ENCODE measurements around the gene NTRK1.

Gene NTRK1

GRCh38 chr1:156834322-156834721 lies 26.3 kb upstream of the NTRK1 start:
- no peak for DNase-seq (ENCODE audit: low read depth, low spot score)
- POLR2A ChIA-PET, result no interaction called here
- CTCF ChIA-PET, result interaction anchor here (0.8 to 10.8 kb wide), 10 partner anchors 9 to 108 kb away, joined by 3 to 121 read pairs (median 4); partner anchors contain the start of genes INSRR, NTRK1 and PEAR1
- H3K4me3 ChIP-seq (ENCODE audit: low read depth, low read length), result no peak overlapping the region
- TF ChIP-seq CTCF (IDR thresholded peaks at IDR 0.05; ENCODE audit: insufficient read depth, low read length, missing control alignments), result no peak

- ChIA-PET CTCF (interaction anchor here (2.0 to 10.8 kb wide), 8 partner anchors 11 to 92 kb away, joined by 8 to 121 read pairs (median 55); partner anchors contain the start of genes INSRR, NTRK1 and PEAR1), POLR2A (no interaction called here)
- no peak for DNase-seq (ENCODE audit: low read depth, low spot score)
- H3K4me3 ChIP-seq (ENCODE audit: low read depth, low read length), result no peak overlapping the region
- no peak for TF ChIP-seq CTCF (IDR thresholded peaks at IDR 0.05; ENCODE audit: insufficient read depth, low read length, missing control alignments)
Measured at GRCh38 chr1:156836041-156836654, 24.5 kb upstream of the NTRK1 start.

- no peak overlapping the region for H3K4me3 ChIP-seq (ENCODE audit: low read depth, low read length)
- POLR2A ChIA-PET, result no interaction called here
- CTCF ChIA-PET, result interaction anchor here (1.1 to 10.8 kb wide), 14 partner anchors 12 to 110 kb away, joined by 3 to 121 read pairs (median 26); partner anchors contain the start of genes INSRR, NTRK1 and PEAR1
- TF ChIP-seq CTCF (IDR thresholded peaks at IDR 0.05; ENCODE audit: insufficient read depth, low read length, missing control alignments), result no peak
- DNase-seq (ENCODE audit: low read depth, low spot score), result no peak
Measured at GRCh38 chr1:156836892-156837291, 23.8 kb upstream of the NTRK1 start.

GRCh38 chr1:156838972-156839371 lies 21.7 kb upstream of the NTRK1 start:
- no peak for DNase-seq (ENCODE audit: low read depth, low spot score)
- TF ChIP-seq CTCF (IDR thresholded peaks at IDR 0.05; ENCODE audit: insufficient read depth, low read length, missing control alignments), result peak; percentile 85
- ChIA-PET CTCF (interaction anchor here (0.8 to 10.8 kb wide), 42 partner anchors 9 to 161 kb away, joined by 3 to 121 read pairs (median 5); partner anchors contain the start of genes INSRR, NTRK1 and PEAR1), POLR2A (no interaction called here)
- no peak overlapping the region for H3K4me3 ChIP-seq (ENCODE audit: low read depth, low read length)

GRCh38 chr1:156839426-156840109 lies 21.1 kb upstream of the NTRK1 start:
- ChIA-PET POLR2A (no interaction called here), CTCF (interaction anchor here (0.8 to 10.8 kb wide), 30 partner anchors 9 to 161 kb away, joined by 3 to 121 read pairs (median 8); partner anchors contain the start of genes INSRR, NTRK1 and PEAR1)
- no peak for TF ChIP-seq CTCF (IDR thresholded peaks at IDR 0.05; ENCODE audit: insufficient read depth, low read length, missing control alignments)
- no peak overlapping the region for H3K4me3 ChIP-seq (ENCODE audit: low read depth, low read length)
- no peak for DNase-seq (ENCODE audit: low read depth, low spot score)
